SK-N-MC (cell line): ENCODE data around the gene ASTN2.

Experiments
- EZH2 ChIP-seq: fragments of 200-600 bp; sonication (generic); IDR thresholded peaks from one replicate; pipeline ENCODE4 v1.6.1; 2017; ENCODE audit warnings: antibody characterized with exemption
- FOXP2 ChIP-seq: optimal IDR thresholded peaks from 2 replicates; pipeline ENCODE3; 2011; ENCODE audit warnings: mild to moderate bottlenecking, moderate library complexity; ENCODE audit not compliant: insufficient read depth; ENCODE audit errors: extremely low read length, control extremely low read depth
- POLR2AphosphoS5 ChIP-seq: IDR thresholded peaks from 2 replicates; pipeline ENCODE4 v1.6.1; 2012; ENCODE audit warnings: mild to moderate bottlenecking, low read depth, low read length, borderline replicate concordance

DNA sequence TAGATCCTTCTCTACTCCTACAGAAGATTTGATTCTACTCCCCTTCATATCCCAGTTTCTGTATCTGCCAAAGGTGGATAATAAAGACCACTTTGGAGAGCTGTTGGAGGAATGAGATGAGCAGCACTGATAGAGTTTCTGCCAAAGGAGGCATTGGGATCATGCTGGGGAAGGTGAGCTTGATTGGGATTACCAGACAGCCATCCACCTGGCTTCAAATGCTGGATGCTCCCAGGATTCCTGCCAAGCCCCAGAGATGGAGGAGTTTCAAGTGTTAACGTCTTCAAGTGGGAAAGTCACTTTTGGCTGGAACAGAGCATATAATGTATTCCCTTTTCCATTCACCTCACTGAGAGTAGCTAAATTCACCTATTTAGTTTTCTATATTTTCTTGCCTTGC, 379.3 kb downstream of the ASTN2 start:
- TF ChIP-seq POLR2AphosphoS5: no peak
- no peak for TF ChIP-seq EZH2
- TF ChIP-seq FOXP2: no peak
